CD4-positive, alpha-beta T cell treated with Interleukin-12 subunit alpha and Interleukin-12 subunit beta, for 1 hour (primary cell): ENCODE data around the gene SARS2.
"Not testable (repeated sequence)": the region's sequence is repeated elsewhere in the genome, so short reads cannot be mapped to it uniquely, and the experiment has no call there.

Experiments used
- DNase-seq: peaks from one replicate; pipeline ENCODE4 v3.0.0-alpha.2; 2020

SARS2 gene

DNA sequence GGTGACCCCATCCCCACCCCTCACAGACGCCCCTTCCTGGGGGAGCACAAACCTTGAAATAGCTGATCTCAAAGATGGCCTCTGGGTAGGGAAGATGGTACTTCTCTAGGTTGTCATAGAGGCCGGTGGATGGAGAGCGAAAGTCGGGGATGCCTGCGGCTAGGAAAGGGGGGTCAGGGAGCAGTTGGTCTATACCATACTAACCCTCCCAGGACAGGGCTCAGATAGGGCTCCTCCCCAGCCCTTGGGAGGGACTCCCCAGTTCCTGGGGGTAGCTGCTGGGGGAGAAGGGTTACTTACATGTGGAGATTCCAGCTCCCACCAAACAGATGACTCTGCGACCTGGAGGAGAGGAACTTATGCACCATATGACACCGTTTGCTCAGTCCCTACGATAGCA lies 40.8 kb downstream of the SARS2 start:
- no peak for DNase-seq

DNA sequence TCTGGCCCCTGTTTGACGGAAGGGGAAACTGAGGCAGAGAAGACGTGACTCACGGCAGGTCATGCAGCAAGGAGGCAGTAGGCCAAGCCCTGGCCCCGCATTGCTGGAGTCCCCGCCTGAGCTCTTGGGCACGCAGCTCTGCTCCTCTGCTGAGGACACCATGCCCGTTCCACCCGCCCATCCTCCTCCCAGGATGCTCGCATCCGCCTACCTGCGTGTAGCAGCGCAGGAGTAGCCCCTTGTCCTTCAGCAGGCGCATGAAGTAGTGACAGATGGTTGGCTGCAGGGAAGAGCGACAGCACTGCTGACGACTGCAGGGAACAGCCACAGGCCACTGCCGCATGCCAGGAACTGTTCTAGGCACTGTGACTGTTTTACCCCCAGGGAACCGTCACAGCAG lies 41.7 kb downstream of the SARS2 start:
- no peak for DNase-seq

DNA sequence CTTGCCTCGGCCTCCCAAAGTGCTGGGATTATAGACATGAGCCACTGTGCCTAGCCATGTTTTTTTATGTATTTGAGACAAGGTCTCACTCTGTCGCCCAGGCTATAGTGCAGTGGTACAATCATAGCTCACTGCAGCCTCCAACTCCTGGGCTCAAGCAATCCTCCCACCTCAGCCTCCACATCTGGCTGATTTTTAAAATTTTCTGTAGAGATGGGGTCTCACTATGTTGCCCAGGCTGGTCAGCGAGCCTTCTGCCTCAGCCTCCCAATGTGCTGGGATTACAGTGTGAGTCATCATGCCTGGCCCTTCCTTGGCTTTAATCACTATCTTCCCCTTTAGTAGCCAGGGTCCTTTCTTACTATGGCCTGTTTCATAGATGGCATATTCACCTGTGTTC lies 45.9 kb downstream of the SARS2 start:
- not testable (repeated sequence) for DNase-seq

DNA sequence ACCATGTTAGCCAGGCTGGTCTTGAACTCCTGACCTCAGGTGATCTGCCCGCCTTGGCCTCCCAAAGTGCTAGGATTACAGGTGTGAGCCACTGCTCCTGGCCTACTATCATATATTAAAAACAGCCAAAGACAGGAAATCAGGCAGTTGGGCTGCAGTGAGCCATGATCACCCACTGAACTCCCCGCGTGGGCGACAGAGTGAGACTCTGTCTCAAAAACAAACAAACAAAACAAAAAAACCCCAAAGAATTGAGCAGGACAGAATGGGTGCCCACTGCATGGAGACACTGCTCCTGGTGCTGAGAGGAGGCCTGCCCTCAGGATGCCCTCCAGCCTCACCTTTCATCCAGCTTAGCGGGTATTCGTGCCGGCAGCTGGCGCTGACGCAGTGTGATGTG lies 47.3 kb downstream of the SARS2 start:
- no peak for DNase-seq

DNA sequence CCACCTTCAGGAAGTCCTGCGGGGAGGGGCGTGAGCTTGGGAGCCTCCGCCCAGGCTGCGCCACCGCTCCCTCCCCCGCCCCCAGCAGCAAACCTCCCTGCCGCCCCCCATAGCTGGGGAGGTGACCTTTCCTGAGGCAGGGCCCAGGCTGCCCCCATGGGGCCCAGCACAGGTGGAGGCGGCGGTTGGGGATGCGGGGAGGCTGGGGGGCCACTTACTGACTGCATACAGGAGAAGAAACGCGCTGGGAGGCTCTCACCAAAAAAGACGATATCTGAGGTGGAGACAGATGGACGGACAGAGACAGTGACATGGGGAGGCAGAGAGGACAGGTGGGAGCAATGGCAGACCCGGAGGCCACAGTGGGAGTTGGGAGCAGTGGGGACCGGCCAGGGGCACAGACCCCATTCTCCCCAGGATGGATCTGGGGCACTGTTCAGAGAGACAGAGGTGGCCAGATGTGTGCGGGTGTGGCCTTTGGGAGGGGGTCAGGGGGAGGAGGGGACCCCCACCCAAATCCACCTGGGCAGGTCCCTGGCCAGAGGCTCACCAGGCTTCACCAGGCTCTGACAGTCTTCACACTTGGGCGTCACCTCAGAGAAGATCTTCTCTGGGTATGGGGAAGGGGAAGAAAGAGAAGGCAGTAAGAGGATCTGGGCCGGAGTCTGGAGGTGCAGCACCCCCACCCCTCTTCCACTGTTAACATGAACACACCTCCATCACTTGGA lies 49.5 kb downstream of the SARS2 start:
- no peak for DNase-seq

DNA sequence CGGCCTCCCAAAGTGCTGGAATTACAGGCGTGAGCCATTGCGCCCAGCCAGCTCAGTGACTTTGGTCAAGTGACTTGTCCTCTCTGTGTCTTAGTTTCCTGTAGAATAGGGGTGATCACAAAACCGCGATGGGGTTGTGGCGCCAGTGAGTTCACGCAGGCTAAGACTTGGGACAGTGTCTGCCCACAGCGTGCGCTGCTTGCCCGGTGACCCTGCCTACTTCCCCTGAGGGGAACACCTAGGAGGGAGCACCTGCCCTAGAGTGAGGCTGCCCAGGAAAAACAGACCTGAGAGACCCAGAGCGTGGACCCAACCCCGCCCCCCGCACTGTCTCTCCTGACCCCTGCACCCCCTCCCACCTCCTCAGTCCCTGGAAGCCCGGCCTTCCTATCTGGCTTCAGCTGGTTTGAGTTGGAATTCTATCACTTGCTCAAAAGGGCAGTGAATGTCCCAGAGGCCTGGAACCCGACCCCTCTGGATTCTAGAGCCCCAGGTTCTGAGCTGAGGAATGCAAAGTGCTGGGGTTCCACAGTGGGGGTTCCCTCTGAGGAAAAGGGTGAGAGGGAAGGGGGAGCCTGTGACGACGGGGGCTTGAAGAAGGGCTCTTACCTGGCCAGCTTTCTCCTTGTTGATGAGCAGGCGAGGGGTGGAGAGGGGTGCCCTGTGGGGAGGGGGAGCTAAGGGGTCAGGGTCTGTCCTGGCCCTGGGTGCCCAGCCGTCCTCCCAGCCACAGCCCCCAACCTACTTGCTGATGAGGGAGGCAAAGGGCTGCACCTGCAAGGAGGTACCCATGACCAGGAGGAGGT lies 50.3 kb downstream of the SARS2 start:
- no peak for DNase-seq

DNA sequence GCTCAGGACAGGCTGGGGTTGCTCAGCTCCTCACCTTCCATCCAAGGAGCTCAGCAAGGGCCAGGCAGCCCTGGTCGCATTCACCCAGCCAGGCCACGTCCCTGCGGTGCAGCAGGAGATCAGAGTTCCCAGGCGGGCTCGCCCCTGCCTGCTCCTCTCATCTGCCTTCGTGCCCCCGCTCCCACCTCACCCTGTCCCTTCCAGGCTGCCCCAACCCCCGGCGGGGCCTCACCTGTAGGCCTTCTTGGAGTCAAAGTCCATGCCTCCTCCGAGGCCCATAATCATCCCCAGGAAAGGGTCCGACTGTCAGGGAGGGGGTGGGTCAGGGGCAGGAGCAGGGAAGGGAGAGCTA lies 51.2 kb downstream of the SARS2 start:
- no peak for DNase-seq

DNA sequence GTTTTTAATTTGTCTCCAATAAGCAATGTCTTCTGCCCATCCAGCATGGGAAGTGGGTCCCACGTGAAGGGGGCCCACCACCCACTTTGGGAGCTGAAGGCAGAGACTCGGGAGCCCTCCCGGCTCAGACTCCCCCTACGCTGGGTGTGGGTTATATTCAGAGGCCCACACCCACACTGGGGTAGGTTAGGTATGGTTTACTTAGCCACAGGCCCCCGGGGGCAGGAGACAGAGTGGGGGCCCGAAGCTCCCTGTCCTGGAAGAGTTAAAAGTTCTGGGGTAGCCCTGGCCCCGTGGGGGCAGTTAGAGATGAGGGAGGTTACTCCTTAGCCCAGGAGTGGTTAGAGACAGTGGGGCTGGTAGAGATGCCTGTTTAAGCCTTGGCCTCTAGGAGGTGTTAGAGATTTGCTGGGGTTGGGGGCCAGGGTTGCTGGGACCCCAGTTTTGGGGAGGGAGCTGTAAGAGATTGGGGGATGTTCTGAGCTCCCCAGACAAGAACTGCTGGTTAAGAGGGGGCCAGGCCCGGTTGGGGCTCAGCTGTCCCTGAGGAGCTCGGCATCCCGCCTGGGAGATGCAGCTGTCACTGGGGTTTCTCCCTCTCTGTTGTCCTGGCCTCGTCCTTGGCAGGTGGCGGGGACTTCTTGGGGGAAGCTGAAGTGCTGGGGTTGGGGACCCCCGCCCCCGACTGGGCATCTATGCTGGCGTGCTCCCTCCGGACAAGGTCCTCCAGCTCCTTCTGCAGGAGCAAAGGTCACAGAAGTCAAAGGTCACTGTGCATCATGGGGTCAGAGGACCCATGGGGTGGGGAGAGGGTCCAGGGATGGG lies 51.8 kb downstream of the SARS2 start:
- no peak for DNase-seq

DNA sequence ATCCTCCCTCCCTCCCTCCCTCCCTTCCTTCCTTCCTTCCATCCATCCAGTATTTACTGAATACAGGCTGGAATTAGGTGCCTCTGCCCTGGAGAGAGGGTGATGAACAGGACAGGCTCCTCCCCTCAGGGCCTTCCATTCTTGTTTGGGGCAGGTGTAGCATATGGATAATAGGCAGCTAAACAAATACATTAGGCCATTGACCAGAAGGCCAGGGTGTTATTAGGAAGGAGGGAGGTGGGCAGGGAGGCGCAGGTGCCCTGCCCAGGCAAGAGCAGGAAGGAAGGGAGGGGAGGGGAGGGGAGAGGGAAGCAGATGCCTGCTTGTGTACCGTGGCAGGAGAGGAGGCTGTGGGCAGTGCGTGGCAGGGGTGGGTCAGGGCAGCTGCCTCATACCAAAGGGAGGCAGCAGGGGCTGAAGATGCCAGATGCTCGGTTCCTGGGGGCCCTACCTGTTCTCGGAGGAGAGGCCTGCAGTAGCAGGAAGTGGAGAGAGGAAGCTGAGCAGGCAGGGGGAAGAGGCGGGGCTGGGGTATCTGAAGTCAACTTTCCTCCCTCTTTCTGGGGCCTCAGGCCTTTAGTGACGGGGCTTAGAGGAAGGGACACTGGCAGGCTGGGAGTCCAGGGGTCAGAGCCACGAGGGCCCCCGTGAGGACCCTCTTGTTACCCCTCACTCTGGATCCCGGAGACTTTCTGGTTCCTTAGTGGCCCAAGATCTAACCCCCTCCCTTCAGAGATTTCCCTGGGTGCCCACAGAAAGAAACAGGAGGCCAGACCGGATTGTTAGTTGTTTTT lies 52.6 kb downstream of the SARS2 start, which contains the start of gene RINL:
TSS of gene RINL (minus strand) at position 495 of the 794 bp plus-strand sequence. CDS start 1,533 bp downstream, outside the sequence.
- peak; percentile 78 for DNase-seq

DNA sequence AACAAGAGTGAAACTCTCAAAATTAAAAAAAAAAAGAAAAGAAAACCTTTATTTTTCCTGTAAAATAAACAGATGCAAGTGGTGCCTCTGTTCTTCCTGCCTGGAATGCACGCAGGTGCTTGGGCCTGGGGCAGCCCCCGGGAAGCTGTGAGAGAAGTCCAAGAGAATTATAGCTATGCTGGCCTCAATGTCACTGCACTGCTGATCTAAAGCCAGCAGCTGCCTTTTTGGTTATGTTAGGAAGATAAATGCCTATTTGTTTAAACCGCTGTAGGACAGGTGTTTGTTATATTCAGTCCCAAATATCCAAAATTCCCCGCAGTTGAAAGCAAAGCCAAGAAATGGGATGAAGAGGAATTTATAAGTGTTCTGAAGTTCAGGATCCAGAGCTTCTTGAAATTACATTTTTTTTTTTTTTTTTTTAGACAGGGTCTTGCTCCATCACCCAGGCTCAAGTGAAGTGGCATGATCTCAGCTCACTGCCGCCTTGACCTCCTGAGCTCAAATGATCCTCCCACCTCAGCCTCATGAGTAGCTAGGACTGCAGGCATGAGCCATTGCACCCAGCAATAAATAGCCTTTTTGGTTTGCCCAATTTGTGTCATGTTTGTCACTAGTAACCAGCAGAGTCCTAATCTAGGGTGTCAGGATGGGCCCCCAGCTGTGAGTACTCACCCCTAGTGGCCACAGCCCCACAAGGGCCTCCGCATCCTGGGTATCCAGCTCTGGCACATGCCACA lies 54.7 kb downstream of the SARS2 start:
- no peak for DNase-seq

DNA sequence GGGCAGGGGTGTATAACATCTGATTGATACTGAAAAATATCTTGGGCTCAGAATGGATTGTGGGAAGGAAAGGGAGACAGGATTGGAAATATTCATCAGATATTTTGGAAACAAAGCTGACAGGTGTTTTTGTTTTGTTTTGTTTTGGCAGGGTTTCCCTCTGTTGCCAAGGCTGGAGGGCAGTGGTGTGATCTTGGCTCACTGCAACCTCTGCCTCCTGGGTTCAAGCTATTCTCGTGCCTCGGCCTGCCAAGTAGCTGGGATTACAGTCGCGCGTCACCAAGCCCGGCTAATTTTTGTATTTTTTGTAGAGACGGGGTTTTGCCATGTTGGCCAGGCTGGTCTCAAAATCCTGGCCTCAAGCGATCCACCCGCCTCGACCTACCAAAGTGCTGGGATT lies 57.2 kb downstream of the SARS2 start:
- not testable (repeated sequence) for DNase-seq

DNA sequence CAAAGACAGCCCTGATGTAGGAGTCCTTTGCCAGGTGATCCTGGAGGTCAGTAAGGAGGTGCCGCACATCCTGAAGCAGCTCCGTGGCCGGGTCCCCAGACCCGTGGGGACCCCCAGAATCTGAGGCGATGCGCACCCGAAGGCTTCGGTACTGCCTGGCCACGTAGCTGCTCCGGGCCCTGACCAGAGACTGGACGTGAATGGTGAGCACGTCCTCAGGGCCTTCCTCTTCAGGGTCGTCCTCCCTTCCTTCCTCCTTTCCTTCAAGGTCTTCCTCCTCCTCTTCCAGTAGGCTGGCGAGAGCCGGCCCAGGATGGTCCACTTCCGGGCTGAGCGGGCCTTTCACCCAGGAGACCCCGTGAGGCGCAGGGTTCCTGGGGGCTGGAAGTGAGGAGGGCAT lies 60.0 kb downstream of the SARS2 start:
- DNase-seq = no peak

DNA sequence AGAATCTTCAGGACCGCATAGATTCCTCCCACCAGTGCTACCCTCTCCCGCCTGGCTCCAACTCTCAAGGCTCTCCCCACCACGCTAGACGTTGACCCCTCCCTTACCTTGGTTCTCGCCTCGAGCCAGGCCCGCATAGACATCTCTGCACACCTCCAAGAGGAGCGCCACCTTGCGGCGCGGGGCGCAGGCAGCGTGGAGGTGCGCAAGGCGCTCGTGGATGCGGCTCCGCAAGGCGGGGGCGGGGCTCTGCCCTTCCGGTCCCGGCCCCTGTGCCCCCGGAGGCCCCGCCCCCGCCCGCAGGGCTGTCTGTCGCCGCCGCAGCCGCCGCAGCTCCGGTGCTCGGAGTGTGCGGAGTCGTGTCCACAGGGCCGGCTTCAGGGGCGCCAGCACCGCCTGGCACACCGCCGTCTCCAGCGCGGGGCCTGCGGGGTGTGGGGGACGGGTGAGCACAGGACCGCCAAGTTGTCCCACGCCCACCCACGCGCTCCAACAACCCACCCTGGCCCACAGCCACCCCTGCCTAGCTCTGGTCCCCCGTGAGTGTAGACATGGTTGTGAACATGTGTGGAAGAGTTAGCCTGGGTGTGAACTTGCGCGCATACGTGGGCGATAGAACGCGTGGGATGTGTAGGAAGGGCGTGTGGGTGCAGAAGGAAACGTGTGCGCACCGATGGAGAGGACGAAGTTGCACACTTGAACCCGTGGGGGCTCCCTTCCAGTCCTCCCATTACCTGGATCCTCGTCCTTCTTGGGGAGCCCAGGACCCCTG lies 60.5 kb downstream of the SARS2 start:
- DNase-seq = peak; percentile 97

DNA sequence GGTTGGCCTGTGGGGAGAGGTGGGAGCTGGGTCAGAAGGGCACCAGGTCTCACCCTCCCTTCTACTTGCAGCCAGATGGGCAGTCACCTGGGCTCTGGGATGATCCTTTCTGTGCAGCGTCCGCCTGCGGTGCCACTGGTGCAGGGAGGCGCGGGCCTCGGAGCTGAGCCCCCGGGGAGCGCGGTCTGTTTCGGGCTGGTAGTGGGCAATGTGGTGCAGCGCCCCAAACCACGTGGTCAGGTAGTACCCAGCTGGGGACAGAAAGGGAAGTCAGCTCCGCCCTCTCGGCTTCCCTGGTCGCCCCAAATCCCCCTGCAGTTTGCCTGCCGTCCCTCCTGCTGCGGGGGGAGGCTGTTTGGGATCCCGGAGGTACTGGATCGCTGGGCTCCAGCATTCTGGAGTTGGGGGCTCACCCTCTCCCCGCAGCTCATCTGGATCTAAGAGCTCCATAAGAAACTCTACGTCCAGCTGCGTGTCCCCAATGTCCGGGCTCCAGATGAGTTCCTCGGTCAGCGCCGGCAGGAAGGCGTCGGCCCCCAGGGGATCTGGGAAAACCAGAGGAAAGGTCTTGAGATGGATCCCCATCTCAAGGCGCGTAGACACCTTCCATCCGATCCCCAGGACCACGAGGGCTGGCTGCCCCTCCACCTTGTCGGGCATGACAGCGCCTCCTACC lies 61.3 kb downstream of the SARS2 start:
- peak; percentile 37 for DNase-seq

DNA sequence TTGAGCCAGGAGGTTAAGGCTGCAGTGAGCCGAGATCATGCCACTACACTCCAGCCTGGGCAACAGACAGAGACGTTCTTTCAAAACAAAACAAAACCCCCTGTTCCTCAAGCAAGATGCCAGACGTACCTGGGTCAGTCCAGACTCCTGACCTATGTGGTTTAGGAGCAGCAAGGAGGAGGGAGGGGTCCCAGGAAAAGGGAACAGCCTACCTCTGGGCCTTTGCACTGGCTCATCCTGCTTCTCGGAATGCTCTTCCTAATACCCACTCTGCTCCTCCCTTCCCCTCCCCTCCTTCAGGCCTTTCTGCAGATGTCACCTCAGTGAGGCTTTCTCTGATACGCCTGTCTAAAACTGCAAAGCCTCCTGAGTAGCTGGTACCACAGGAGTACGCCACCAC lies 62.0 kb downstream of the SARS2 start:
- DNase-seq = no peak

DNA sequence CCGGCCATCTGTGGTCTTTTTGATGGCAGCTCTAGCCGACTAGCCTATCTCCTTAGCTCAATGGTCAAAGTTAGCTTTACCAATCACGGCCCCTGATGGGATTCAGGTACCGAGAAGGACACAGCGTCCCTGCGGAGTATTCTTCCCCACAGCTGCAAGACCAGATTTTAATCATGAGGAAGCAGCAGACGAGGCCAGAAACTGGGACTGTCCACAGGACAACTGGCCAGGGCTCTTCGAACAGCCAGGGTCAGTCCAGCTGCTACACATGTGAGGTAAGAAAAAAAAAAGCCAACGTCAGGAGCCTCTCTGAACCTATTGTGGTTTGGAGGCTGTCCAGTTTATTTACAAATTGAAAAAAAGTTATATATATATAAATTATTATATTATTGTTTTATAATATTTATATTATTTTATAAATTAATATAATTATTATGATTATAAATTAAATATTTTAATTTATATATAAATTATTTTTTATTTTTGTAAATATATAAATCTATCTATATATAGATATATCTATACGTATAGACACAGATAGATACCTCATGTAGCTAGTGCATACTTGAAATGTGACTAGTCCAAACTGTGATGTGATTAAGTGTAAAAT lies 63.3 kb downstream of the SARS2 start:
- DNase-seq = no peak
